Measurements from ENCODE around the gene DIO3. TPM values are rescaled to one million over a fixed set of nuclear protein-coding genes. Genes with fewer than 3 reads are reported as not detected.

The DIO3 gene
- total RNA-seq, 1 donor from 2014 or later, result 35.6 TPM

- no peaks in the 10 kb centered on the region for H3K4me1 Mint-ChIP-seq
- no peak overlapping the region for H3K27ac Mint-ChIP-seq
- H3K9me3 Mint-ChIP-seq, result peaks cover 13% of the 10 kb centered on the region
- TF ChIP-seq CTCF (IDR thresholded peaks at IDR 0.05; ENCODE audit: unreplicated experiment), result no peak
- H3K27me3 Mint-ChIP-seq (ENCODE audit: low read depth), result peaks cover 7% of the 10 kb centered on the region
- no peak for DNase-seq (ENCODE audit: low spot score in 2 of 2, unreplicated experiment in 2 of 2)
- H3K4me3 Mint-ChIP-seq, result no peak overlapping the region
- no peaks in the 10 kb centered on the region for H3K36me3 Mint-ChIP-seq
Measured at GRCh38 chr14:101544550-101544949, 16.7 kb upstream of the DIO3 start.

- Mint-ChIP-seq H3K9me3 (peaks cover 13% of the 10 kb centered on the region), H3K27ac (no peak overlapping the region), H3K36me3 (no peaks in the 10 kb centered on the region), H3K4me3 (no peak overlapping the region), H3K27me3 (ENCODE audit: low read depth) (peaks cover 10% of the 10 kb centered on the region), H3K4me1 (no peaks in the 10 kb centered on the region)
- TF ChIP-seq CTCF (IDR thresholded peaks at IDR 0.05; ENCODE audit: unreplicated experiment), result no peak
- no peak for DNase-seq (ENCODE audit: low spot score in 2 of 2, unreplicated experiment in 2 of 2)
Measured at GRCh38 chr14:101546706-101547105, 14.6 kb upstream of the DIO3 start.

- no peaks in the 10 kb centered on the region for H3K36me3 Mint-ChIP-seq
- no peaks in the 10 kb centered on the region for H3K4me1 Mint-ChIP-seq
- H3K27ac Mint-ChIP-seq, result no peak overlapping the region
- TF ChIP-seq CTCF (IDR thresholded peaks at IDR 0.05; ENCODE audit: unreplicated experiment), result no peak
- no peak for DNase-seq (ENCODE audit: low spot score in 2 of 2, unreplicated experiment in 2 of 2)
- no peak overlapping the region for H3K4me3 Mint-ChIP-seq
- peaks cover 13% of the 10 kb centered on the region for H3K9me3 Mint-ChIP-seq
- peaks cover 10% of the 10 kb centered on the region for H3K27me3 Mint-ChIP-seq (ENCODE audit: low read depth)
Measured at GRCh38 chr14:101547107-101547738, 14.1 kb upstream of the DIO3 start.

GRCh38 chr14:101547961-101548669, 13.2 kb upstream of the DIO3 start:
- peaks cover 10% of the 10 kb centered on the region for H3K27me3 Mint-ChIP-seq (ENCODE audit: low read depth)
- H3K27ac Mint-ChIP-seq, result no peak overlapping the region
- H3K4me1 Mint-ChIP-seq, result no peaks in the 10 kb centered on the region
- TF ChIP-seq CTCF (IDR thresholded peaks at IDR 0.05; ENCODE audit: unreplicated experiment), result no peak
- H3K4me3 Mint-ChIP-seq, result no peak overlapping the region
- peaks cover 13% of the 10 kb centered on the region for H3K9me3 Mint-ChIP-seq
- DNase-seq (ENCODE audit: low spot score in 2 of 2, unreplicated experiment in 2 of 2), result no peak
- no peaks in the 10 kb centered on the region for H3K36me3 Mint-ChIP-seq

- no peaks in the 10 kb centered on the region for H3K36me3 Mint-ChIP-seq
- no peak overlapping the region for H3K4me3 Mint-ChIP-seq
- H3K4me1 Mint-ChIP-seq, result no peaks in the 10 kb centered on the region
- peaks cover 10% of the 10 kb centered on the region for H3K9me3 Mint-ChIP-seq
- no peak overlapping the region for H3K27ac Mint-ChIP-seq
- H3K27me3 Mint-ChIP-seq (ENCODE audit: low read depth), result peaks cover 10% of the 10 kb centered on the region
- TF ChIP-seq CTCF (IDR thresholded peaks at IDR 0.05; ENCODE audit: unreplicated experiment), result no peak
- DNase-seq (ENCODE audit: low spot score in 2 of 2, unreplicated experiment in 2 of 2), result no peak
Measured at GRCh38 chr14:101548710-101549109, 12.6 kb upstream of the DIO3 start.

Measured in mesothelial cell of epicardium (in vitro differentiated cells).